HepG2 (cell line): ENCODE results near the gene PSMA7. TPM values are rescaled to one million over a fixed set of nuclear protein-coding genes. Genes with fewer than 3 reads are reported as not detected.

ENCODE experiments used
- ARID5B ChIP-seq: IDR thresholded peaks from 2 replicates; pipeline ENCODE4 v1.4.0; 2020; ENCODE audit warnings: mild to moderate bottlenecking, missing genetic modification reagents
- GRHL1 ChIP-seq: sonication (generic); formaldehyde crosslinking; conservative IDR thresholded peaks from 2 replicates; pipeline ENCODE4 v1.8.0; 2022; ENCODE audit warnings: missing genetic modification reagents
- GTF2F1 ChIP-seq: fragments of 150-350 bp; IDR thresholded peaks from 2 replicates; pipeline ENCODE4 v1.6.1; 2014; ENCODE audit warnings: low read length
- MAX ChIP-seq: IDR thresholded peaks from 2 replicates; pipeline ENCODE4 v1.6.1; 2012; ENCODE audit warnings: inconsistent platforms
- NBN ChIP-seq: fragments of 450-650 bp; conservative IDR thresholded peaks from 2 replicates; pipeline ENCODE4 v1.6.1; 2017
- RBAK ChIP-seq: sonication (generic); formaldehyde crosslinking; IDR thresholded peaks from 2 replicates; pipeline ENCODE4 v1.5.1; 2020; ENCODE audit warnings: mild to moderate bottlenecking, missing genetic modification reagents
- SAP130 ChIP-seq: IDR thresholded peaks from 2 replicates; pipeline ENCODE4 v1.6.1; 2016; ENCODE audit warnings: low read depth
- SOX13 ChIP-seq, 3 experiments: fragments of 450-650 bp in 1 of 3; sonication (generic) in 1 of 3; formaldehyde crosslinking in 1 of 3; IDR thresholded peaks in 2 of 3; conservative IDR thresholded peaks in 1 of 3; 2 replicates each; pipeline versions ENCODE4 v1.5.0 to v1.6.1; 2016 to 2020; ENCODE audit warnings: antibody characterized with exemption in 1 of 3, mild to moderate bottlenecking in 1 of 3, missing compliant biosample characterization in 1 of 3, missing genetic modification reagents in 1 of 3, moderate library complexity in 1 of 3
- STAT5B ChIP-seq: sonication (generic); formaldehyde crosslinking; IDR thresholded peaks from 2 replicates; pipeline ENCODE4 v1.4.0; 2020; ENCODE audit warnings: missing genetic modification reagents
- TCF12 ChIP-seq, 2 experiments: fragments of 450-650 bp in 1 of 2; sonication (generic) in 1 of 2; formaldehyde crosslinking in 1 of 2; IDR thresholded peaks; 2 replicates each; pipeline versions ENCODE4 v1.6.1 to v1.8.0; 2017 to 2022; ENCODE audit warnings: antibody characterized with exemption in 1 of 2, mild to moderate bottlenecking in 1 of 2, missing genetic modification reagents in 1 of 2, moderate library complexity in 1 of 2
- TP53 ChIP-seq: sonication (generic); formaldehyde crosslinking; conservative IDR thresholded peaks from 2 replicates; pipeline ENCODE4 v1.4.0; 2020; ENCODE audit warnings: missing genetic modification reagents
- UBTF ChIP-seq: sonication (generic); formaldehyde crosslinking; IDR thresholded peaks from 2 replicates; pipeline ENCODE4 v1.4.0; 2020; ENCODE audit warnings: mild to moderate bottlenecking, missing genetic modification reagents
- ZBTB34 ChIP-seq: sonication (generic); formaldehyde crosslinking; IDR thresholded peaks from 2 replicates; pipeline ENCODE4 v1.8.0; 2022; ENCODE audit warnings: mild to moderate bottlenecking, missing genetic modification reagents
- ZFP82 ChIP-seq: sonication (generic); formaldehyde crosslinking; IDR thresholded peaks from 2 replicates; pipeline ENCODE4 v1.5.1; 2020; ENCODE audit warnings: mild to moderate bottlenecking, missing genetic modification reagents, borderline replicate concordance
- ZKSCAN1 ChIP-seq: fragments of 150-350 bp; IDR thresholded peaks from 2 replicates; pipeline ENCODE4 v1.6.1; 2014; ENCODE audit warnings: low read length
- ZNF251 ChIP-seq: sonication (generic); formaldehyde crosslinking; IDR thresholded peaks from 2 replicates; pipeline ENCODE4 v1.9.0; 2021; ENCODE audit warnings: mild to moderate bottlenecking, missing genetic modification reagents
- ZNF468 ChIP-seq: sonication (generic); formaldehyde crosslinking; IDR thresholded peaks from 2 replicates; pipeline ENCODE4 v1.8.0; 2022; ENCODE audit warnings: mild to moderate bottlenecking, moderate library complexity, missing genetic modification reagents
- ZNF615 ChIP-seq: sonication (generic); formaldehyde crosslinking; IDR thresholded peaks from 2 replicates; pipeline ENCODE4 v1.5.0; 2020; ENCODE audit warnings: mild to moderate bottlenecking, missing genetic modification reagents, borderline replicate concordance
- ZNF777 ChIP-seq: sonication (generic); formaldehyde crosslinking; IDR thresholded peaks from 2 replicates; pipeline ENCODE4 v1.4.0; 2020; ENCODE audit warnings: missing genetic modification reagents
- polyA plus RNA-seq, 8 experiments: library from polyadenylated mRNA; depleted of rRNA in 3 of 8; stranded (reverse) in 7 of 8; unstranded in 1 of 8; fragments of >200 nt; fragmentation: Illumina TruSeq in 4 of 8; extraction: Trizol in 4 of 8; gene quantifications; 2 replicates each; pipeline versions ENCODE4 v1.2.1 to v1.2.3, GENCODE V29; 2011 to 2016; ENCODE audit warnings: low read depth in 4 of 8, missing spikeins in 1 of 8, mixed read lengths in 1 of 8; ENCODE audit not compliant: insufficient read depth in 1 of 8
- total RNA-seq, 5 experiments: library from RNA; depleted of rRNA; stranded (reverse); fragments of >200 nt; fragmentation: Illumina TruSeq; extraction: Trizol; gene quantifications; 2 replicates each; pipeline ENCODE4 v1.2.3, GENCODE V29; 2016; ENCODE audit warnings: low read depth in 1 of 5

PSMA7 gene
- total and polyA plus RNA-seq, 2 of the 13 experiments (the other 11 are each of a cell fraction or from before 2014, with no cell fraction given) = 531 to 631 TPM

GRCh38 chr20:62155428-62156253 is 12.4 kb upstream of the PSMA7 start (continued):
- TF ChIP-seq ZFP82 (no peak), SOX13 (IDR thresholded peaks at IDR 0.05) (peak; percentile 71; the same call in 1 of the 2 replicates), SOX13 (CRISPR knock-in tag; conservative IDR thresholded peaks at IDR 0.05 in 1 of 2, IDR thresholded peaks at IDR 0.05 in 1 of 2) (peak in 1 of 2 experiments; percentile 83; a peak in 2 of 4 replicates), ZKSCAN1 (no peak), ARID5B (peak; percentile 70), ZNF777 (CRISPR knock-in tag) (no peak), GTF2F1 (no peak), TCF12 (IDR thresholded peaks at IDR 0.05) (no peak), TCF12 (CRISPR knock-in tag; IDR thresholded peaks at IDR 0.05) (0 out of 2 replicates have a peak, but pooled peaks have one; percentile 51), TP53 (CRISPR knock-in tag) (no peak), SAP130 (CRISPR knock-in tag) (peak; percentile 50; the same call in 1 of the 2 replicates), ZNF251 (CRISPR knock-in tag) (no peak), GRHL1 (CRISPR knock-in tag) (no peak), MAX (peak; percentile 59), ZBTB34 (CRISPR knock-in tag) (0 out of 2 replicates have a peak, but pooled peaks have one; percentile 42), RBAK (CRISPR knock-in tag) (no peak; the same call in 1 of the 2 replicates), ZNF615 (CRISPR knock-in tag) (no peak), UBTF (CRISPR knock-in tag) (peak; percentile 35; the same call in 1 of the 2 replicates), STAT5B (CRISPR knock-in tag) (no peak; the same call in 1 of the 2 replicates), ZNF468 (CRISPR knock-in tag) (no peak), NBN (no peak)
